Endometrial microvascular endothelial cells (primary cell): ENCODE results near the gene U2AF1. TPM values are rescaled to one million over a fixed set of nuclear protein-coding genes. Genes with fewer than 3 reads are reported as not detected.
"Not testable (repeated sequence)": the region's sequence is repeated elsewhere in the genome, so short reads cannot be mapped to it uniquely, and the experiment has no call there.

Experiments
- in situ Hi-C: cut with HindIII; loops from 2 replicates; pipeline ENCODE4 v1.10.0; 2017; ENCODE audit warnings: low sequenced_read_pairs, low pct_unique_long_range_greater_than_20kb; ENCODE audit errors: inconsistent ontology term
- total RNA-seq: library from RNA; depleted of rRNA; stranded (reverse); fragments of >200 nt; gene quantifications from one replicate; pipeline ENCODE4 v1.2.3, GENCODE V29; 2015; ENCODE audit errors: inconsistent ontology term

U2AF1 gene, protein sequence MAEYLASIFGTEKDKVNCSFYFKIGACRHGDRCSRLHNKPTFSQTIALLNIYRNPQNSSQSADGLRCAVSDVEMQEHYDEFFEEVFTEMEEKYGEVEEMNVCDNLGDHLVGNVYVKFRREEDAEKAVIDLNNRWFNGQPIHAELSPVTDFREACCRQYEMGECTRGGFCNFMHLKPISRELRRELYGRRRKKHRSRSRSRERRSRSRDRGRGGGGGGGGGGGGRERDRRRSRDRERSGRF
- total RNA-seq: 17.0 TPM

- in situ Hi-C loops: not testable (repeated sequence)
Measured at GRCh38 chr21:43106965-43107793, at the start of gene U2AF1. TSS of gene U2AF1 (minus strand) at chr21:43107570. CDS start at chr21:43107494, 76 bp downstream.

- in situ Hi-C loops: not testable (repeated sequence)
Measured at GRCh38 chr21:43153601-43154000, 46.2 kb upstream of the U2AF1 start.

- in situ Hi-C loops: not testable (repeated sequence)
Measured at GRCh38 chr21:43149344-43149743, 42.0 kb upstream of the U2AF1 start.

DNA sequence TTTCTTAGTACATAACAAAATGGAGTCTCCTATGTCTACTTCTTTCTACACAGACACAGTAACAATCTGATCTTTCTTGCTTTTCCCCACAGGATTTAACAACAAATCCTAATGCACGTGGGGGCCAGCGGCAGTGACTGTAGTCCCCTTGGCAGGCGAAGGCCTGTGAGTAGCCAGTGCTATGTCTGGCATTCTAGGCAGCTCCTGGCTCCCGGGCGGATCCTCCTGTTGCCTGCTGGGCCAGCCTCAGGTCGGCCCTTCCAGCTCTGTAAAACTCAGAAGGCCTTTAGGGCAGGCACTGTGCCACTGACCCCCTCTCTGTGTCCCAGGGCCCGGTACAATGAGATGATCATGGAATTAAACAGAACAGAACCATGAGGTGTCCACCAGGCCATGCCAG is 40.6 kb upstream of the U2AF1 start:
- in situ Hi-C loops: not testable (repeated sequence)

DNA sequence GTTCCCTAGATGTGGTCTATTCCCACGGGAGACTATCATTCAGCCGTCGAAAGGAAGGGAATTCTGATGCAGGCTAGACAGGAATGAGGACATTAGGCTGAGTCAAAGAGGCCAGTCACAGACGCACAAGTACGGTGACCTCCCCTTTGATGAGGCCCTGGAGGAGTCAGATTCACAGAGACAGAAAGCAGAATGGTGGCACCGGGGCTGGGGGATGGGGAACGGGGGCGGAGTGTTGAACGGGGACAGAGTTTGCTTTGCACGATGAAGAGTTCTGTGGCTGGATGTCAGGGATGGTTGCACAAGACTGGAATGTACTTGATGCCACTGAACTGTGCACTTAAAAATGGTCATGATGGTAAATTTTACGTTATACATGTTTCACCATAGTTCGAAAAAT is 39.3 kb upstream of the U2AF1 start:
- in situ Hi-C loops: not testable (repeated sequence)

GRCh38 chr21:43141407-43141806 is 34.0 kb upstream of the U2AF1 start:
- in situ Hi-C loops: not testable (repeated sequence)

GRCh38 chr21:43138944-43139343 is 31.6 kb upstream of the U2AF1 start:
- in situ Hi-C loops: not testable (repeated sequence)

- in situ Hi-C loops: not testable (repeated sequence)
Measured at GRCh38 chr21:43134520-43134919, 27.1 kb upstream of the U2AF1 start.

DNA sequence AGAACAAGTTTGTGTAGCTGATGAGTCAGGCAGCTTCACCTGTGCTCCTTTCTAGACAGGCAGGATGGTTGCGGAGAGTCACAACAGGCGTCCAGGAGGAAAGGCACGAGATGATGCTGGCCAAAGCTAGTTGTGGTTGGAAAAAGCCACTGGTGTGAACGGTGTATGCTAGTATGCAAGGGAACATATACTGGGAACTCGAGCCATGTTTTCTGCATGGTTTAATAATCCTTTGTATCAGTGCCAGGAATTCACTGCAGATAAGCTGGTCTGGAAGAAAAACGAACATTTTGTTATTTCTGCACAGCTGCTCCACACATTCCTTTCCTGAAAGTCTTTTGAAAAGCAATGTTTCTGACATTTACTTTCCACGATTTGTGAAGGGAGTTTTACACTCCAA is 22.7 kb upstream of the U2AF1 start:
- in situ Hi-C loops: not testable (repeated sequence)

GRCh38 chr21:43115956-43116355 is 8.6 kb upstream of the U2AF1 start:
- in situ Hi-C loops: not testable (repeated sequence)

- in situ Hi-C loops: not testable (repeated sequence)
Measured at GRCh38 chr21:43114483-43114882, 7.1 kb upstream of the U2AF1 start.

DNA sequence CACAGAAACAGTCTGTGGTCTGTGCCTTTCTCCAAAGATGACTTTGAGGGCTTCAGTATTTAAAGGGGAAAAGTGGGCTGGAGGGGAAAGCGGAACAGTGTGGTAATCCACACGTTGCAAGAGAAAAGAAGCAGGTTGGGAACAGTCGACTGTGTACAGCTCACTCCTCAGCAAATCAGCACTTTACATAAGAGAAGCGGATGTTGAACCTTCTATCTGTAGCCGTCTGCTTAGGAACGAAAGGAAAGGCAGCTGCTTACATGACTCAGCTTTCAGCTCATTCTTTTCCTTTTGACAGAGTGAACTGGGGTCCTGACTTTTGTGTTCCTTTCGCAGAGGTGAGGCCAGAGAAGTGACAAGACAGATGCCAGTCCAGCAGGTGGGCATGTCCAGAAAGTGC is 1.6 kb upstream of the U2AF1 start:
- in situ Hi-C loops: not testable (repeated sequence)

- in situ Hi-C loops: not testable (repeated sequence)
Measured at GRCh38 chr21:43108177-43108576, 807 bp upstream of the U2AF1 start.

- in situ Hi-C loops: not testable (repeated sequence)
Measured at GRCh38 chr21:43107794-43108137, 396 bp upstream of the U2AF1 start.

GRCh38 chr21:43104642-43105041 is 2.7 kb downstream of the U2AF1 start:
- in situ Hi-C loops: not testable (repeated sequence)

- in situ Hi-C loops: not testable (repeated sequence)
Measured at GRCh38 chr21:43102281-43102680, 5.1 kb downstream of the U2AF1 start.

DNA sequence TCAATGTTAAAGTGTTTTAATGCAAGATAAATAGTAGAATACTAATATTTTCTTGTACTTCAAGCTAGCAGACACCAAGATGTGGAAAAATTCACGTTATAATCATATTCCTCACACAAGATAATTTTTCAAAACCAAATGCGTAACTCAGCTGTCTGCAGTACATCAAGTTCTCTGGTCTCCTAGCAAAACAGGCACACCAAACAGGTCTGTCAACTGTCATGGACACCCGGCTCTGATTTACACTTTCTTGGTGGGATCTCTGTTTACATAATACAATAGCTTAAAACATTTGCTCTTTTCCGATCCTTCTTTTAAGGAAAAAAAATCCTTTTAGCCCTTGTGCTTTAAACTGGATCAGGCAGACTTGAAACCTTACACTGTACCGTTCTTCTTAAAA is 5.7 kb downstream of the U2AF1 start:
- in situ Hi-C loops: not testable (repeated sequence)

DNA sequence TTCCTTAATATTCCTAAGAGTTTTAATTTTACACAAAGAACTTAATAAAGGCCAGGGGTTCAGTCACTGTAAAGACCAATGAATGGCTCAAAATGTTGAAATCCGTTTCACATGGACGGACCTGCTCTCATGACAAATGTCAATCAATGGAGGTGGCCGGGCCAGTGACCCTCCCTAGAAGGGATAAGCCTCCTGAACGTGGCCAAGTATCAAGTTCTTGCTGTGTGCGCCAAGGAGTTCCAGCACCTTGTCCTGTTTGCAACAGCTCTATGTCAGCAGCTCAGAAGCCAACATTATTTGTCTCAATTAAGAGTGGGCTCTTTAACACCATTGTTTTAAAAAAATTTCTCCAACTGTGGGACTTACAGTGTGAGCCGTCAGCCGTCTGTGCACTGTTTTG is 6.4 kb downstream of the U2AF1 start:
- in situ Hi-C loops: not testable (repeated sequence)

DNA sequence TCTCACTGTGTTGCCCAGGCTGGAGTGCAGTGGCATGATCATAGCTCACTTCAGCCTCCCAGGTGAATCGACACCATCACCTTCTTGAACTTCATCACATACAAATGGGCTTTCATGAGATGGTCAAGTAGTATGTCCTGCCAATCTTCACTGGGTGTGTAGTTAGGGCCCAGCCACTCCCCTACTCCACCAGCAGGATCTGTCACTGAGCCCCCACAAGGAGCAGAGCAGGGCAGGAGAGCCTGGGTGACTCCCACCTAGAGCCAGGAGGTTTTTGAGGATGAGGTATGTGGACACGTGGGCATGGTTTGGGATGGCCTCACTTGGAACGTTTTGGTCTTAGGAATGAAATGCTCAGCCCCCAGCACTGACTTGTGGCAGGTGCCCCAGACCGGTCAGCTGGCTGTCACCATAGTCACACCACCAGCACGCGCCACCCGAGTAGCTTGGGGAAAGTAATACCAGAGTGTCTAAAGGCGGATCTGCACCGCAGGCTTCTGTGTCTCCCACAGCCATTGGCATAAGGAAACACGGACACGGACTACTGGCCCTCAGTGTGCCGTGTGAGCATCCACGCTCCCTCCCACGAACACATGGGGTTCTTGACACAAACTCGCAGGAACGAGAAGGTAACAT is 15.3 kb downstream of the U2AF1 start:
- in situ Hi-C loops: not testable (repeated sequence)

GRCh38 chr21:43090947-43091346 is 16.4 kb downstream of the U2AF1 start:
- in situ Hi-C loops: not testable (repeated sequence)
